GM23338 (cell line): ENCODE results near the gene SSH2.

Experiments
- CTCF ChIP-seq, 2 experiments: fragments of 200-600 bp in 1 of 2; sonication (generic) in 1 of 2; conservative IDR thresholded peaks; 2 replicates each; pipeline versions ENCODE4 v1.5.1 to v1.6.1; 2016 to 2017; ENCODE audit warnings: antibody characterized with exemption in 2 of 2, low read depth in 2 of 2, mild to moderate bottlenecking in 2 of 2, moderate library complexity in 1 of 2
- POLR2AphosphoS5 ChIP-seq: IDR thresholded peaks from 2 replicates; pipeline ENCODE4 v1.6.1; 2016; ENCODE audit warnings: antibody characterized with exemption, low read depth
- REST ChIP-seq: IDR thresholded peaks from one replicate; pipeline ENCODE4 v1.6.1; 2018; ENCODE audit warnings: antibody characterized with exemption; ENCODE audit not compliant: unreplicated experiment

- TF ChIP-seq CTCF (conservative IDR thresholded peaks at IDR 0.05; ENCODE audit: low read depth in 2 of 2) (no peak), POLR2AphosphoS5 (no peak), REST (no peak)
Measured at GRCh38 chr17:29710891-29711418, 219.1 kb downstream of the SSH2 start.
